ENCODE data around the gene SELENOI.
"Not testable (repeated sequence)": the region's sequence is repeated elsewhere in the genome, so short reads cannot be mapped to it uniquely, and the experiment has no call there.

DNA sequence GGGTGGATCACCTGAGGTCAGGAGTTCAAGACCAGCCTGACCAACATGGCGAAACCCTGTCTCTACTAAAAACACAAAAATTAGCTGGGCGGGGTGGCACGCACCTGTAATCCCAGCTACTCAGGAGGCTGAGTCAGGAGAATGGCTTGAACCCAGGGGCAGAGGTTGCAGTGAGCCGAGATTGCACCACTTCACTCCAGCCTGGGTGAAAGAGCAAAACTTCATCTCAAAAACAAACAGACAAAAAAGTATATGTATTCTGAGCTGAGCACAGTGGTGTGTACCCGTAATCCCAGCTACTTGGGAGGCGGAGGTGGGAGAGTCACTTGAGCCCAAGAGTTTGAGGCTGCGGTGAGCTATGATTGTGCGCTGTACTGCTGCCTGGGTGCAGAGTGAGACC lies 14.6 kb upstream of the SELENOI start:
- TF ChIP-seq, protein P1, sequence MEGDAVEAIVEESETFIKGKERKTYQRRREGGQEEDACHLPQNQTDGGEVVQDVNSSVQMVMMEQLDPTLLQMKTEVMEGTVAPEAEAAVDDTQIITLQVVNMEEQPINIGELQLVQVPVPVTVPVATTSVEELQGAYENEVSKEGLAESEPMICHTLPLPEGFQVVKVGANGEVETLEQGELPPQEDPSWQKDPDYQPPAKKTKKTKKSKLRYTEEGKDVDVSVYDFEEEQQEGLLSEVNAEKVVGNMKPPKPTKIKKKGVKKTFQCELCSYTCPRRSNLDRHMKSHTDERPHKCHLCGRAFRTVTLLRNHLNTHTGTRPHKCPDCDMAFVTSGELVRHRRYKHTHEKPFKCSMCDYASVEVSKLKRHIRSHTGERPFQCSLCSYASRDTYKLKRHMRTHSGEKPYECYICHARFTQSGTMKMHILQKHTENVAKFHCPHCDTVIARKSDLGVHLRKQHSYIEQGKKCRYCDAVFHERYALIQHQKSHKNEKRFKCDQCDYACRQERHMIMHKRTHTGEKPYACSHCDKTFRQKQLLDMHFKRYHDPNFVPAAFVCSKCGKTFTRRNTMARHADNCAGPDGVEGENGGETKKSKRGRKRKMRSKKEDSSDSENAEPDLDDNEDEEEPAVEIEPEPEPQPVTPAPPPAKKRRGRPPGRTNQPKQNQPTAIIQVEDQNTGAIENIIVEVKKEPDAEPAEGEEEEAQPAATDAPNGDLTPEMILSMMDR (conservative IDR thresholded peaks at IDR 0.05): not testable (repeated sequence)
- not testable (repeated sequence) for TF ChIP-seq ZFX (IDR thresholded peaks at IDR 0.05)

All from C4-2B (cell line).